GM18909 (cell line): ENCODE measurements around the gene ASB10.

Experiments used
- ATAC-seq: cut with Tn5 transposase; IDR thresholded peaks from one replicate; pipeline ENCODE4 v1.9.1; 2021; ENCODE audit warnings: mild to moderate bottlenecking; ENCODE audit not compliant: unreplicated experiment, poor library complexity

Gene ASB10

DNA sequence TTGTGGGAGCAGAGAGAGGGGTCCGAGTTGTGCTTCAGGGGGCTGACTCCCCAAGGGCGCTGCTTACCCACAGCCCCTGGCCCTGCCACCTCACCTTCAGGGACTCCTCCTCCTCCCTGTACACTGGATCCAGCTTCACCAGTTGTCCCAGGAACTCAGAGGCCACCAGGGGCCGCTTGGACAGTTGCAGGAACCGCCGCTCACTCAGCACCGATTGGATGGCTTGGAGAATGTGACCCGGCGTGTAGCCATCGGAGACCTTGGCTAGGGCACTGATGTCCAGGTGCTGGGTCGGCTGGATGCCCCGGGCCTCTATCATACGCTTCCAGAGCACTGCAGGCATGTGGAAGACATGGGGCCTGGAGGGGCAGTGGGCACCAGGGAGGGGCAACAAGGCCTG lies 4.5 kb upstream of the ASB10 start:
- ATAC-seq: no peak

DNA sequence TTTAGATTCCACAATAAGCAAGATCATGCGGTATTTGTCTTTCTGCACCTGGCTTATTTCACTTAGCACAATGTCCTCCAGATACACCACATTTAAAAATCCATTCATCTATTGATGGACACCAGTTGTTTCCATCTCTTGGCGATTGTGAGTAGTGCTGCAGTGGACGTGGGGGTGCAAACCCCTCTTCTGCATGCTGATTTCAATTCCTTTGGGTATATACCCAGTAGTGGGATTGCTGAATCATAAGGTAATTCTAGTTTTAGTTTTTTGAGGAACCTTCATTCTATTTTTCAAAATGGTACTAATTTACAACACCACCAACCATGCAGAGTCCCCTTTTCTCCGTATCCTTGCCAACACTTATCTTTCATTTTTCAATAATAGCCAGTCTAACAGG lies 2.0 kb upstream of the ASB10 start:
- ATAC-seq: no peak

DNA sequence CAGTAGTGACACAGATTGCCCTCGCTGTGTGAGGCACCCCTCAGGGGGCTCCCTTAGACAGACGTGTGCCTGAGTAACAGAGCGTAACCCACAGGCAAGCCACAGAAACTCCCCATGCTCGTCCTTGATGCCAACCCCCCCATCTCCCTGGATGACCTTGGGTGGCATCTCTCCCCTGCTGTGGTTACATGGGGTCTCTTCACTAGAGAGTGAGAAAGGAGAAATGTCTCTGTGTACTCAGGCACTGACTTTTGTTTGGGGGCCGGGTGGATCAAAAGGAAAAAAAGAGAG lies 1.1 kb upstream of the ASB10 start:
- no peak for ATAC-seq

DNA sequence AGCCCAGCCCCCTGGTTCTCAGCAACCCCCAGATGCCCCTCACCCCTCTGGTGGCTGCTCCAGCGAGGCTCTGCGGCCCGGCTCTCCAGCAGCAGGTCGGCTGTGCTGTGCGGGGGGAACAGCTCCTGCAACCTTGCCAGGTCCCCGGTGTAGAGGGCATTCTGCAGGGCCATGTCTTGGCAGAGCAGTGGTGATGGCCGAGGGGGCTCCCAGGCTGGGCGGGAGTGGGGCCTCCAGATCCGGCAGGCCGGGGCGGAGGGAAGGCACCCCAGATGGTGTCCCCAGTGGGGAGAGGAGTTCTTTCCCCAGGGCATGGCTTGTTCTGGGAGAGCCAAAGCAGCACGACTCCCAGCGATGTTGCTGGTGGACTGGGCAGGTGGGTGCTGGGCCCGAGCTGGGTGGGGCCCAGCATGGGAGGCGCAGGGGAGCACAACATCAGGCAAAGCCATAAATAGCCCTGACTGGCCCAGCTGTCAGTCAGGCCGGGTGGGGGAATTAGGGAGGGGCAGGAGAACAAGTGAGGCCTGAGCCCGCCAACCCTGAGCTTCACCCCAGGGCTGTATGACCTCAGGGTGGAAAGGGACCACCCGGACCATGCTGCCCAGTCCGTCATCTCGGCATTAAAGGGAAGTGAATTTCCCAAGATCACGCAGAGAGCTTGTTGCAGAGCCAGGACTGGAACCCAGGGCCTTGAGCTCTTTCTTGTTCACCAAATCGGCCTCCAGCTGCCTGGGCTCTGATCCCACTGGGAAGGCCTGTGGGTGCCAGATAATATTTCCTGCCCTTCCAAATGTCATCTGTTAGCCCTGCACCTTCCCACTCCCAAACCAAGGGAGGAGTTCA lies 580 bp upstream of the ASB10 start:
- no peak for ATAC-seq

DNA sequence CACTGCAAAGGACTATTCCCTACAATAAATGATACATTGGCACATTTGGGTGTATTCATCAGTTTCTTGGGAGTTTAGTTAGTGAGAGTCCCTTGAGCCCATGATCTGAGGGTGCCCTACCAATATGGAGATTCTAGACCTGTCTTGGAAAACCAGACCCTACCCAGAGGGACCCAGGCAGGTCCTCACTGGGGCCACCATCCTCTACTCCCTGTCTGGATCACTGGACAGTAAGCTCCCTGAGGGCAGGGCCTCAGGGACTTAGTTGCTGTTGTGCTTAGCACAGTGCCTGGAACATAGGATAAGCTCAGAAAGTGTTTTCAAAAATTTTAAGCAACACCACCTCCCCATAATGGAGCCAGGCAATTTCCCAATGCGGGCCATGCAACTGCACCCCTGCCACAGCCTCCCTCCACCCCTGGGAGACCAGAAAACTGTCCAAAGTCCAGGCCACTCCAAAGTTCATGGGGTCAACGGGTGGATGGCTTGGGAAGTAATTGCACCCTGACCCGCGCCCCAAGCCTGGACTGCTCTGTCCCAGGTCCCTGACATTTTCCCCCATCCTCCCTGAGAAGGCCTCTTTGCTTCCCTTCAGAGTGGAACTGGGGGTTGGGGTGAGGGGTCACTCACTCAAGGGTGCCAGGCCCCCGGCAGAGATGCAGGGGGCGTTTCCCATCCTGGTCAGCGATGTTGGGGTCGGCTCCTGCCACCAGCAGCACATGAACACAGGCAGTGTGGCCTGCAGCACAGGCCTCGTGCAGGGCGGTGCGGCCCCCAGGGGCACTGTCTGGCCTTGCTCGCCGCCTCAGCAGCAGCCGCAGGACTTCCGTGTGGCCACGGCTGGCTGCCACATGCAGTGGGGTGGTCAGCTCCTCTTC lies 1.0 kb downstream of the ASB10 start:
- no peak for ATAC-seq

DNA sequence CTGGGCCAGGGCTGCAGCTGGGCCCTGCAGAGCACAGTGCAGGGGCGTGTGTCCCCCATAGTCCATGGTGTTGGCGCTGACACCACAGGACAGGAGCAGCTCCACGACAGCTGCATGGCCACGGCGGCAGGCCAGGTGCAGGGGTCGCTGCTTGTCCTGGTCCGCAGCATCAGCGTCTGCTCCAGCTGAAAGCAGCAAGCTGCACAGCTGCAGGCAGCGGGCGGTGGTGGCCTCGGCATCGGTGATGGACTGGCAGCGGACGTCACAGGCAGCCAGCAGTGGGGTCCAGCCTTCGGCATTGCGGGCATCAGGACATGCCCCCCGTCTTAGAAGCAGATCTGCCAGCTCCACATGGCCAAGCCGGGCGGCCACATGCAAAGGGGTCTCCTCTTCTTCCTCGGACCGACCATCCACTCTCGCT lies 6.0 kb downstream of the ASB10 start:
- no peak for ATAC-seq

DNA sequence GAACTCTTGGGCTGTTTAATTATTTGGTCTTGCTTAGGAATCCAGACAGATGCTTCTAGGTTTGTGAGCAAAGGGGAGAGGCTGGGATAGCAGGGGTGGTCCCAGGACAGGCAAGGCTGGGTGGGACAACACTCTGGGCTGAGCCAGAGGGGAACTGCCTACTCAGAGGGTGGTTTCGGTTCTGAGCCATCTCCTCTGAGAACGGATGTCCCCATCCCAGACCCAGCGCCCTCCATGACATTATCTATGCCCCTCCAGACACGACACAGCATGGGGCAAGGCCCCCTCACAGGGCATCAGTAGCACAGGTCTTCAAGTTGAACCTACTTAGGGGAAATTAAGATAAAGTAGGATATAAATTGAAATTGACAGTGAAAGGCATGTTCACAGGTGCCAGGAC lies 7.1 kb downstream of the ASB10 start:
- no peak for ATAC-seq

DNA sequence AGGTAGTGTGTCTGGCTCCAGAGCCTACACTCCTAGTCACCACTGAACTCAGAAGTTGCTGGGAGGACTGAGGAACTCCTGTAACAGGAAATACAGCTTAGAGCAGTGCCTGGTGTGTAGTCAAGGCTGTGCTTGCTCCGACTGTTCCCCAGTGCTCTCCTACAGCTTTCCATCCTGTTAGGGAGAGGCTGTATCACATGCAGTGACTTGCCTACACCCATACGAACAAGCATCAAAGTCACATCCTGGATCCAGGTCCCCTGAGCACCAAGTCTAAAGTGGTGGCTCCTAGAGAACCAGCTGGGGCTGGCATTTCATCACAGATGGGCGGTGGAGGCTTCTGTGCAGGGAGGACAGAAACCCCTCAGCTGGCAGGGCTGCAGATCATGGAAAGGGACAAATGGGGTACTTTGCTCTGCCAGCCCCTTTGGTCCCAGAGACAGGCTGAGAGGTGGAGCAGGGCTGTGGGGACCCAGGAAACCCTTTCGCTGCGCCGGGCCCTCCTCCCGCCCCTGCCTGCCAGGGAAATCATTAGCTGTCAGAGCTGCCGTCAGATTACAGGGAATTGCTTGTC lies 7.7 kb downstream of the ASB10 start:
- no peak for ATAC-seq

DNA sequence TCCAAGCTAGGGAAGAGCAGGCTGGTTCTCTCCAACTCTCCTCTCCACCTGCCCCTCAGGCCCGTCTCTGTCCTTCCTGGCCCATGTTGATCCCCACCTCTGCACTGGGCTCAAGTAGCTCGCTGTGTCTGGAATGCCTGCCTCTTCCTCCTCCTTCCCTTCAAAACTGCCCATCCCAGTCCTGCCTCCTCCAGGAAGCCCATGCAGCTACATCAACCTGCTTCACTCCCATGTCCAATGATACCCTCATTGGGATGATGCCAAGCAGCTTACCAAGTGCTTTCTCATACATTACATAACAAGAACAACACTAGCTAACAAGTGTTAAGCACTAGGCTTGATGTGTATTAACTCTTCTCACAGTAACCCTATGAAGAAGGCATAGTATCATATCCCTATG lies 8.2 kb downstream of the ASB10 start:
- ATAC-seq: no peak

DNA sequence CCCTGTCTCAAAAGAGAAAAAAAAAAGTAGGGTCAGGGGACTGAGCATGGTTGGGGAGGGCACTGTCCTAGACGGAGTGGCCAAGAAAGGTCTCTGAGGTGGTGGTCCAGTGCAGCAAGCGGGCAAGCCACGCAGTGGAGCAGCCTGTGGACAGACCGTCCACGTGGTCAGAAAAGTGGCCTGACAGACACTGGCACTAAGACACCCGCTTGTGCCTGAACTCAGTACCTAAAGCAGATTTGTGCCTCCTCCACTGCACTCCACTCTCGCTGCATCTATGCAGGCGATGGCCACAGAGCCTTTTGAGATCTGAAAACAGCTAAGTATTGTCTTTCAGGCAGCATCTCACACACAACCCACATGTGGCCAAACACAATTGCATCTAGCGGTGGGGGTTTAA lies 8.8 kb downstream of the ASB10 start:
- ATAC-seq: no peak

DNA sequence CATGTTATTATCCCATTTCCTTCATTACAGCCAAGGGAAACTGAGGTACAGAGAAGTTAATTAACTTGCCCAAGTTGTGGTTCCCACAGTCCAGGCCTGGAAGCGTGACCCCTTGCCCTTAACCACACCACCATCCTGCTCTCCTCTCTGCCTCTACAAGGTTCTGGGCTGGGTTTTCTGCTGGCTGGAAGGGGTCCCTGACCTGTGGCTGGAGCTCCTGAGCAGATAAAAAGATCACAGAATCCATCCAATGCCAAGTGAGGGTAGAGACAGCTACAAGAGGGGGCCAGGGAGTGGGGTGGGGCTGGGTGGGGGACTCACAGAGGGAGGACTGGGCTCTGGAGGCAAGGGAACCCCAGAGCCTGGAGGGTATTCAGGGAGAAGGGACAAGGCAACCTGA lies 9.7 kb downstream of the ASB10 start:
- no peak for ATAC-seq

DNA sequence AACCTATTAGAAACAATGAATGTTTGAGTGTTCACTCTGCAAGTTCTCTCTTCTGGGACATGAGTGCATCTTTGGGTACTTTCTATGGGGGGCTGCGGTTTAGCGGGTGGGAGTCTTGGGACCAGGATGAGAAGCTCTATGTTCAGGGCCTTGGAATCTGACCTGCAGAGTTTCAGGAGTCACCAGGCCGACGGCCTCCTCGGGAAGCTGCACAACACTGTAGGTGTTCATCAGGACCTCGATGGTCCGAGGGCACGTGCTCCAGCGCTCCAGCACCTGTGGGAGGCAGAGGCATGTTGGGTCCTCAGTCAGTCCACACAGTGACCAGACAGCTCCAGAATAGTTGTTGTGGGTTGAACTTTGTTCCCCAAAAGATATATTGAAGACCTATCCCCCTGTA lies 10.6 kb downstream of the ASB10 start:
- ATAC-seq: no peak

DNA sequence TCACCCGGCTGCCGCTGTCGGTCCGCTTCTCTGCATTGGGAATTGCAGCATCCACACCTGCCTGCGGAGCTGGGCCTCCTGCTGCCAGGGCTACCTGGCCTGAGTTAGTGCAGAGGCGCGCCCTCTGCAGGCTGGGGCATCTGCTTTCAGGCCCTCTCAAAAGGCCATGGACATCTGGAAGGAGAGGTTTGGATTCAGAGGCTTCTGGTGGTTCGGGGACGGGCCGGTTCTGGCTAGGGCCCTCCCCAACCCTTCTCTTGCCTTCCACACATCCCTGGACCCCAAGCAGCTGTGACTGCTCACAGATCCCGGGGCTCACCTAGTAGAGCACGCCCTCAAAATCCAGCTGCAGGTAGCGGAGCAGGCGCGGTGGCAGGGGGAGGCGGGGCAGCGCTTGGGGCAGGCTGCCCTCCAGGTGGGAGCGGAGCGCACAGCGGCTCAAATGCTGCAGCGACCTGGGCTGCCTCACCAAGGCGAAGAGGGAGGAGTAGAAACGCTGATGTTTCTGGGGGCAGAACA lies 11.2 kb downstream of the ASB10 start:
- ATAC-seq: no peak

DNA sequence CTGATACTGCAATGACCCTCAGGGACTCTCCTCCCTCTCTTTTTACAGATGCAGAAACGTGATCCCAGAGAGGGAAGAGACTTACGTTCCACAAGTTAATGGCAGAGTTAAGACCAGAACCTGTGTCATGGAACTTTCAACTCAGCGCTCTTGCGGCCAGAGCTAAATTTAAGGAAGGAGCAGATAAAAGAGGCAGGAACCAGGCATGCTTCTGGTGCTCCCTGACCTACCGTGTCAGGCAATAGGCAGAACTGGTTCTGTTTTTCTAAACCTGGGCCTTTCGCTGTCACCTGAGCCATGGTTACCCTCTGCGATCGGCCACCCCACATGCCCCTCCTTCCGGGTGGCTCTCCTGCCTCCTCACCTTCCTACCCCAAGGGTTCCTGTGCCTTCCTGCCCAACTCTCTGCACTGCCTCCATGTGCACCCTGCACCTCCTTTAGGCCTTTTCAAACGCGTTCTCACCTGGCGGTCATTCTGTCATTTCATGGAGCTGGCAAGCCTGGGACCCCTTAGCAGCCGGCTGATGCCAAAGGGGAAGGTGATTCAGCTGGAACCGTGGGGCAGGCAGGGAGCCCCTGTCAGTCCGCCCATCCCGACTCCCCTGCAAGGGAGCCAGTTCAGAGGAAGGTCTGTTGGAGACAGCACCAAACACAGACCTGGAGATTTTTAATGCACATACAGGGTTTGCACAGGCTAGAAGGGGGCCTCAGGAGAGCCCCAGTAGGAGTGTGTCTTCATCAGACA lies 11.8 kb downstream of the ASB10 start:
- ATAC-seq: no peak

DNA sequence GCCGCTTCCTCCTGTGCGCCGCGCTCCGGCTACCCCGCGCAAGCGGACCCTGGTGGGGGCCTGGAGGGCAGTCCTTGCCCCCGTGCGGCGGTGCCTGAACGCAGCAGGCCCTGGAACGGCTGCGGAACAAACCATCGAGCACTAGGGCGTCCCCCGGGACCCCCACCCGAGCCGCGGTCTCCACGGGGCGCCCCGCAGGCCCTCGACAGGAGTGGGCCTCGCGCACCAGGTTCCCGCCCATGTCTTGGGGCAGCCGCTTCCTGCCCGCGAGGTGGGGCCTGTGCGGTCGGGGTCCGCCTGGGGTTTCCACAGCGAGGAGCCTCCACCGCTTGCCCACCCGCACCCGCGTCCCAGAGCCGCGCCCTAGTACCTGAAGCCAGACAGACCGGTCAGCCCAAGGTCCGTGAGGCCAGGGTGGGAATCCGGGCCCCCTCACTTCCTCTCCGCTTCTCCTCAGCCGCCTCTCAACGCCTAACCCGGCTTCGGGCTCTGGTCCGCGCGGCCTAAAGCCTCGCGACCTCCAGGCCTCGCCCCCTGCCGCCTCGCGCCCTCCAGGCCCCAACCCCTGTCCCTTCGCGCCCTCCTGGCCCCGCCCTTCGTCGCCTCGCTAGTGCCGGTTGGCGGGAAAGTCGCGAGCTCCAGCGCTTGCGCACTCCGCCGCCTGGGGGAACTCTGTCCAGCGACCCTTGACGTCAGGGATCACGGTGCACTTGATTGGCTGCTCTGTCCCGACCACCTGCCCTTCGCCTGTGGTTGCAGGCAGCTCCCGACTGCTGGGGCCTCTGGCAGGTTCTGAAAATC lies 12.6 kb downstream of the ASB10 start:
- no peak for ATAC-seq

DNA sequence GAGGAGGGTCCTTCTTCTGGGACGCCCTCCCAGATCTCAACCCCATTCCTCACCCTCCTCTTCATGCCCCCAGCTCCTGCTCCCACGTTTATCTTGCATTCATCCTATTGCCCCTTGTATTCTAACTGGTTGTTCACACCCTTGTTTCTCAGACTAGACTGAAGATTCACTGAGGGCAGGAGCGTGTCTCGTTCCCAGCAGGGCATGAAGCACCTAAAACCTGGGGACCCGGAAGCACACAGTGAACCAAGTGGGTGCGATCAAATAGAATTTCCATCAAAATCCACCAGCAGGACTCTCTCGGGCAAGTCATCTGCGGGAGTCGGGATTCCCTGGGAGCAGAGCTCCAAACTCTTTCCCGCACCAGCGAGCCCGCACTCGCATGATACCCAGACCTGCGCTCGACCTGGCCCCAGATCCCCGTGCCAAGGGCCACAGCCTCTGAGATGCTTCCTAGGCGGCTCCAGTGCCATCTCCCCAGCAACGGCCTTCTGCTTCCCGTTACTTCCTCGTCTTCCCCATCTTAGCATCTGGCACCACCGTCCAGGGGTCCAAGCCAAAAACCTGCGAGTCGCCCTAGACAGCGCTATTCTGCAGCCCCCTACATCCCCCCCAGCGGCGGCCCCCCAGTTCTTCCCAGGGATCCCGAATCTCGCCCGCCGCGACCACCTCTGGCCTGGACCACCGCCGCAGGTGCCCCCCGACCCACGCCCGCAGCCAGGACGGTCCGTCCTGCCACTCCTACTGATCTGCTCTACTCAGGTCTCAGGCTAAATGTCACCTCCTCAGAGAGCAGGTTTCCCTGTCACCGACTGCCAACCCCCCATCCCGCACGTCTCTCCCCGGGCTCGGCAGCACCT lies 13.4 kb downstream of the ASB10 start:
- ATAC-seq: no peak

DNA sequence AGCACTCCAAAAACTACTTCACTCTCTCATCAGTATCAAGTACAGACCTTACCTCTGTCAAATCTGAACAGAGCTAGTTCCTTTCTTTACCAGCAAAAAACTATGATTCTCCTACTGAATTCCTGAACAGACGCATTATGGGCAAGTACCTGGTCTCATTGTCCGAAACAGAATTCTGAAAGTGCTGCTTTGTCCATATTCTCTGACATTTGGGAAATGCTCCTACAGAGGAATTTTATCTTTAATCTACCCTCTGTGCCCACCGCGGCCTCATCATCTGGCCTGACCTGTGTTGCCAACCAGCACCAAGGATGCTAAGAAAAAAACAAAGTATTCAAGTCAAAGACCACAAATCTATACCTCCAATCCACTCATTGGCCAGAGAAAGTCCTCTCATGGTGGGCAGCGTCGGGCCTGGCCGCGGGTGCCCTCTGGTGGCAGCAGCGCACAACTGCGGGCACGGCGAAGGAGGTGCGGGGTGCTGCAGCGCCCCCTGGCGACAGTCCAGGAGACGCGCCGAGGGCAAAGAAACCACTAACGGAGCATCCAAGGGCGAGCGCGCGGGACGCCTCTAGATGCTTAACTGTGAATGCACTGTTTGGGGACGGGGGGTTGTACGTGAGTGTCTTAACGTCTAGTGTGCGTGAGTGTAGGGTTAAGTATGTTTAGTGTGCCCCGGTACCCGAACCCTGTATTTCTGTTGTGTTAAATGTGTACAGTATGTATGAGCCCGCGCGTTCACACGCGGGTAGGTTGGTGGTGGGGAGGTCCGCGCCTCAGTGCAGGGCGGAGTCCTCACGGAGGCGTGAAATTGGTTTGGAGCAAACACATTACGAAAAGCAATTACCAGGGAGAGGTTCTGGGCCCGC lies 14.5 kb downstream of the ASB10 start:
- peak; percentile 70 for ATAC-seq

DNA sequence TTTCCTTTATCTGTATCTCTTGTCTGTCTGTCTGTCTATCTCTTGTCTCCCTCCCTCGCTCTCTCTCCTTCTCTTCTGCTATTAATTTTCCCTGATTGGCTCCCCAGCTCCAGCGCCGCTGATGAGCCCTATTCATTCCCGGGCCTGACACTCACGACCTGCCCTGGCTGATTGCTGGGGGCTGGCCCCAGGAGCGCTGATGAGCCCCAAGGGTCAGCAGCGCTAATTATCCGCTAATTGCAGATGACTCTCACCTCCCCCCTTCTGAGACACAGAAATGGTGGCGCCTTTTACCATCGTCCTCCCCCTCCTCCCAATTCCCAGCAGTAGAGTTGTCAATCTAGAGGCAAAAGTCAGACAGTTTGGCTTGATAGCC lies 18.3 kb downstream of the ASB10 start:
- no peak for ATAC-seq
